Hindlimb muscle (tissue), 1 donor: ENCODE data around the gene AAMP. TPM values are rescaled to one million over a fixed set of nuclear protein-coding genes. Genes with fewer than 3 reads are reported as not detected.
"Not testable (repeated sequence)": the region's sequence is repeated elsewhere in the genome, so short reads cannot be mapped to it uniquely, and the experiment has no call there.

Experiments
- DNase-seq: peaks from one replicate; pipeline ENCODE4 v3.0.0-alpha.2; 2013
- polyA plus RNA-seq: library from polyadenylated mRNA; unstranded; fragments of 120-200 nt; gene quantifications from one replicate; pipeline ENCODE4 v1.2.1, GENCODE V29; 2013; ENCODE audit not compliant: insufficient read length

Gene AAMP, protein sequence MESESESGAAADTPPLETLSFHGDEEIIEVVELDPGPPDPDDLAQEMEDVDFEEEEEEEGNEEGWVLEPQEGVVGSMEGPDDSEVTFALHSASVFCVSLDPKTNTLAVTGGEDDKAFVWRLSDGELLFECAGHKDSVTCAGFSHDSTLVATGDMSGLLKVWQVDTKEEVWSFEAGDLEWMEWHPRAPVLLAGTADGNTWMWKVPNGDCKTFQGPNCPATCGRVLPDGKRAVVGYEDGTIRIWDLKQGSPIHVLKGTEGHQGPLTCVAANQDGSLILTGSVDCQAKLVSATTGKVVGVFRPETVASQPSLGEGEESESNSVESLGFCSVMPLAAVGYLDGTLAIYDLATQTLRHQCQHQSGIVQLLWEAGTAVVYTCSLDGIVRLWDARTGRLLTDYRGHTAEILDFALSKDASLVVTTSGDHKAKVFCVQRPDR
- polyA plus RNA-seq, result 107 TPM

DNA sequence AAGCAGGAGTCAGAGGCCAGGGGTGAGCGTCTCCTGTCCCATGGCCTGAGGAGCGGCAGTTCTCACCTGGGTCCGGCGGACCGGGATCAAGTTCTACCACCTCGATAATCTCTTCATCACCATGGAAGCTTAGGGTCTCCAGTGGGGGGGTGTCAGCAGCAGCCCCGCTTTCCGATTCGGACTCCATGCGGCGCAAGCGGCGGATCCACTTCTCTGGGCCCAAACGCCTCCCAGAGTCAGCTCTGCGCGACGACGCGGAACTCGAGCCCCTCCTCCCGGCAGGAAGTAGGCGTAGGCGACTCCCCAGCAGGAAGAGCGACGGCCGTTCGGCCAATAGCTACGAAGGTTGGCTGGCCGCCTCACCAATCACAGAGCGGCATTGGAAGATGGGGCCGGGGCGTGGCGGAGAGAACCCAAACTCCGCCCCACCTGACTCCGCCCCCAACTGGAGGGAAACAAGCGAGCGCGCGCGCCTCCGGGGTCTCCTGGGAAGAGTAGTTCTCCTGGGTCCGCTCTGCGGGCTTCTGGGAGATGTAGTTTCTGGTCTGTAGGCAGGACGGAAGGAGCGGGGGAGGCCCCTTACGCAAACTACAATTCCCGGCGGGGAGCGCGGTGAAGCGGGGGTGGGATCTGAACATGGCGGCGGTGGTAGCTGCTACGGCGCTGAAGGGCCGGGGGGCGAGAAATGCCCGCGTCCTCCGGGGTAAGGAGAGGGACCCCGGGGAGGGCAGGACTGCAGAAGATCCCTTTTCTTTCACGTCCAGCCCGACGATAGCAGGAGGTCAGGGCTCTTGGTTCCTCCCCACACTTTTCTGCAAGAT, at the start of gene AAMP, which contains the start of gene PNKD:
AAMP (minus strand) TSS at position 238 of the 821 bp plus-strand sequence; CDS start at position 187, 51 bp downstream.
PNKD (plus strand) TSS at position 620 of the 821 bp plus-strand sequence; CDS start at position 637, 17 bp downstream.
- DNase-seq, result peak; percentile 100

DNA sequence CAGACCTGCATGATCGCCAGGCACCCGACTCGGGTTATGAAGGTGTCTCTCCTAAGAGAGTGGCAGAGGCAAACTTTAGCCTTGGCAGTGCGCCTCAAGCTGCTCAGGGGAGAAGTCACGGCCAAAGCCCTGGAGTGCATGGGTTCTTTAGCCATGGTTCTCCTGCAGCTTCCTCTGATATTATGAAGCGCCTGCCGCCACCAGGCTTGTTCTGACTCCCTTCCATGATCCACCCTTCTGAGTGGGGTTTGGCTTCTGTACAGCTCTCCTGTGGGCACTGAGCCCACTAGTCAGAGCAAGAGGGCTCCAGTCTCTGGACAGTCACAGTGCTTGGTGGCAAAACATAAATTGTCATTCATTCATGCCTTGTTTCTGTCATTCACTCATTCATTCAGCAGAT, 48.3 kb upstream of the AAMP start:
- no peak for DNase-seq

DNA sequence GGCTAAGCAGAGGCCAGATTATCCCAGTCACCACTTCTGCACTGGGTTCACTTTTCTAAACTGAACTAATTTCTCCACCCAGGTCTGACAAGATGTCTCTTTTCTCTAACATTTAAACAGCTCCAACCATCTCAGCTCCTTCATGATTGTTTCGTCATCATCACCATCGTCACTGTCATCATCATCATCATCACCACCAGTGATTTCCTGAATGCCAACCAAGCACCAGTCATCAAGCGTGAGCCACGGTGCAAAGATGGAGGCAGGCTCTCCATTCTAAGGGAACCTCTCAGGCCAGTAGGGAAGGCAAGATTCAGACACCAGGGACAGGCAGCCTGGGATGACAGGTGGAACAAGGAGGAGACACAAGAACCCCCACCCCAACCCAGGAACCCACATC, 47.9 kb upstream of the AAMP start:
- no peak for DNase-seq

DNA sequence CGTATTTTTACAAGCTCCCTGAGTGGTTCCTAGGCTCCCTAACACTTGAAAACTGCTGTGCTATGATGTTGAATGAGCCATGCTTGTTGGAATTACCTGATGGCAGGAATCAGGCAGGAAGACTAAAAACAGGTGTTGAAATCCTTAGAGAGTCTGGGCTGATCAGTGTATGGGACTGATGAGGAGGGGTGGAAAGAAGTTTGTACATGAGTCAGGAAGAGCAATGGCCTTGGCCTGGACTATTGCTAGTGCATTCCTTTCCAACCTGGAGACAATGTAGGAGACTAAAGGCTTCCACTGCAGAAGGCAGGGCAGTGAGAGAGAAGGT, 47.3 kb upstream of the AAMP start:
- DNase-seq, result no peak

DNA sequence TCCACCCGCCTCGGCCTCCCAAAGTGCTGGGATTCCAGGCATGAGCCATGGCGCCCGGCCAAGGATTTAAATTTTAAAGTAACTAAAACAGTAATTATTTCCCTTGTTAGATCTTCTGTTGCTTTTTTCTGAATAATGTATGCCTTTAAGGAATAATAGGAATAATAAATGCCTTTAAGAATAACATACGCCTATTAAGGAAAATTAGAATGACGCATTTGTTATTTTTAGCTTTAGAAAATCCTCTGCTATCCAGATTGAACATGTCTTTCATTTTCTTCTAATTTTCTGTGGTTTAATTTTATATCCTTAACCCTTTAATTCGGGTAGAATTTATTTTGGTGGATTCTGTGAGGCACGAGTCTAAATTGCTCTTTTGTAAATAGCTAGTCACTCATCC, 45.5 kb upstream of the AAMP start:
- no peak for DNase-seq

DNA sequence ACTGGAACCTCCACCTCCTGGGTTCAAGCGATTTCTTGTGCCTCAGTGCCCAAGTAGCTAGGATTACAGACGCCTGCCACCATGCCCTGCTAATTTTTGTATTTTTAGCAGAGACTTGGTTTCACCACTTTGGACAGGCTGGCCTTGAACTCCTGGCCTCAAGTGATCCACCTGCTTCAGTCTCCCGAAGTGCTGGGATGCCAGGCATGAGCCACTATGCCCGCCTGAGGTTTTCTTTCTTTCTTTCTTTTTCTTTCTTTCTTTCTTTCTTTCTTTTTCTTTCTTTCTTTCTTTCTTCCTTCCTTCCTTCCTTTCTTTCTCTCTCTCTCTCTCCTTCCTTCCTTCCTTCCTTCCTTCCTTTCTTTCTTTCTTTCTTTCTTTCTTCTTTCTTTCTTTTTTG, 44.8 kb upstream of the AAMP start:
- DNase-seq, result not testable (repeated sequence)

DNA sequence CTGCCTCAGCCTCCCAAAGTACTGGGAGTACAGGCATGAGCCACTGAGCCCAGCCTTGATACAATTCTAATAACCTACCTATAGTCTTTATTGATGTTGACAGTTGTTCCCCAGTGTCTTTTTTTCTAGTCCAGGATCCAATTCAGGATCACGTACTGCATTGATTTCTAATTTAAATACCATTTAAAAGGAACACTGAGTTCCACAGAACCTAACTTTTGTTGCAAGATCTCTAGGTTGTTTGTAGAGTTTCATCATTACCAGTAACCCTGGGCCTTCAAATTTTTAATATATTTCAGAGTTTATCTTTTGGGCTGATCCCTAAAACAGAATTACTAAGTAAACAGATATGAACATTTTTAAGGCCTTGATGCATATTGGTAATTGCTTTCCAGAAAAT, 43.4 kb upstream of the AAMP start:
- no peak for DNase-seq

DNA sequence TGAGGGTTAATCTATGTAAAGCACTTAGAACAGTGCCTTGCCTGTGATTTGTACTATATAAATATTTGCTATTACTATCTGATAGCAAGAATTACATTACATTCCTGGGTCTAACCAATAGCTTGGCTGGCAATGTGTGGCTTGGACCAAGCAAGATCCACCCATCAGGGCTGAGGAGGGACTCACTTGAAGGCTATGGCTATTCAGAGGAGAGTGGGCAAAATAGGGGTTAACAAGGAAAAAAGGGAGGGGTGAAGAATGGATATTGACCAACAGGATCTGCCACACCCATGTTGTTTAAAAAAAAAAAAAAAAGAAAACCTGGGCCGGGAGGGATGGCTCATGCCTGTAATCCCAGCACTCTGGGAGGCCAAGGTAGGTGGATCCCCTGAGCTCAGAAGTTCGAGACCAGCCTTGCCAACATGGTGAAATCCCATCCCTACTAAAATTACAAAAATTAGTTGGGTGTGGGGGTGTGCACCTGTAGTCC, 42.4 kb upstream of the AAMP start:
- no peak for DNase-seq

DNA sequence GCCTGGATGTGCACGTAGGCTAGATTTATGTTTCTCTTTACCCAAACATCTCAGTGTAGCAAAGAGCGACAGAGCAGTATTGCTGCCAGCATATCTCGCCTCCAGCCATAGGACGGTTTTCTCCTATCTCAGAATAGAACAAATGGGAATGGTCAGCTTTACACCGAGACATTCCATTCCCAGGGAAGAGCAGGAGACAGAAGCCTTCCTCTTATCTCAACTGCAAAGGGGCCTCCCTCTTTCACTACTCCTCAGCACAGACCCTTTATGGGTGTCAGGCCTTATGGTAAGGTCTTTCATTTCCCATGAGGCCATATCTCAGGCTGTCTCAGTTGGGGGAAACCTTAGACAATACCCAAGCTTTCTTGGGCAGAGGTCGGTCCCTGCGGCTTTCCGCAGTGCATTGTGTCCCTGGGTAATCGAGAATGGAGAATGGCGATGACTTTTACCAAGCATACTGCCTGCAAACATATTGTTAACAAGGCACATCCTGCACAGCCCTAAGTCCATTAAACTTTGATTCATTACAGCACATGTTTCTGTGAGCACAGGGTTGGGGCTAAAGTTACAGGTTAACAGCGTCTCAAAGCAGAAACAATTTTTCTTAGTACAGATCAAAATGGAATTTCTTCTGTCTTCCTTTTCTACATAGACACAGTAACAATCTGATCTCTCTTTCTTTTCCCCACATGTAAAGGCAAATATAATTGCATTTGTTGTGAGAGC, 41.8 kb upstream of the AAMP start:
- DNase-seq, result not testable (repeated sequence)

DNA sequence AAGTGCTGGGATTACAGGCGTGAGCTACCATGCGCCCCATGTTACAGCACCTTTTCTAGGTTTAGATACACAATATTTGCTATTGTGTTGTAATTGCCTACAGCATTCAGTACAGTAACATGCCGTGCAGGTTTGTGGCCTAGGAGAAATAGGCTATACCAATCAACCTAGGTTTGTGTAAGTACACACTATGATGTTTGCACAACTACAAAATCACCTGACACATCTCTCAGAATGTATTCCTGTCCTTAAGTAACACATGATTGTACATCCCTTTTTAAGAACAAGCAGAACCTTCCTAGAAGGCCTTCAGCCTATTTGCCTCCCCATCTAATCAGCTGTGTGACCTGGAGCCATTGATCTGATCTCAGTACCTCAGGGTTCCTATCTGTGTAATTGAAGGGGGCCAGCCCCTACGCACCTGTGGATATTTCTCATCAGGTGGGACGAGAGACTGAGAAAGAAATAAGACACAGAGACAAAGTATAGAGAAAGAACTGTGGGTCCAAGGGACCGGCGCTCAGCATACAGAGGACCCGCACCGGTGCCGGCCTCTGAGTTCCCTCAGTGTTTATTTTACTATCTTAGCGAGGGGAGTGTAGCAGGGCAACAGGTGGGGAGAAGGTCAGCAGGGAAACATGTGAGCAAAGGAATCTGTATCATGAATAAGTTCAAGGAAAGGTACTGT, 41.1 kb upstream of the AAMP start:
- no peak for DNase-seq

DNA sequence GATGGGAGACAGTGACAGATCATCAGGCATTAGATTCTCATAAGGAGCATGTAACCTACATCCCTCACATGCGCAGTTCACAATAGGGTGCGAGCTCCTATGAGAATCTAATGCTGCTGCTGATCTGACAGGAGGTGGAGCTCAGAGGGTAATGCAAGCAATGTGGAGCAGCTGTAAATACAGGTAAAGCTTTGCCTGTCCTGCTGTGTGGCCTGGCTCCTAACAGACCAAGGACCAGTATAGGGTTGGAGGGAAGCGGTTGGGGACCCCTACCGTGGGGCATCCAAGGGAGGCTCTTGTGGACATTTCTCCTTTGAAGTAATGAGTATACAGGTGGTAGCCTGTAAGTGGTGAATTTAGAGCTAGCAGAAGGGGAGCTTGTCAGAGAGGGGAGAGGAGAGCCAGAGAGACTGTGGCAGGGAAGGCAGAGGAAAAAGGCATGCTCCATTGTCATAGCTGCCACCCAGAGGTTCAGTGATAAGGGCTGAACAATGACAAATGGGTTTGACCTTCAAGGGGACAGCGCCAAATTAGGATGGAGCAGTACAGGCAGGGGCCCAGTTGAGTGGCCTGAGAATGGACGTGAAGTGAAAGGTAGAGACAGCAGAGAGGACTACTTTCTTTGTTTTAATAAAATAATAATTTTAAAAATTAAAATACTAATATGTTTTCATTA, 37.6 kb upstream of the AAMP start:
- DNase-seq, result no peak

DNA sequence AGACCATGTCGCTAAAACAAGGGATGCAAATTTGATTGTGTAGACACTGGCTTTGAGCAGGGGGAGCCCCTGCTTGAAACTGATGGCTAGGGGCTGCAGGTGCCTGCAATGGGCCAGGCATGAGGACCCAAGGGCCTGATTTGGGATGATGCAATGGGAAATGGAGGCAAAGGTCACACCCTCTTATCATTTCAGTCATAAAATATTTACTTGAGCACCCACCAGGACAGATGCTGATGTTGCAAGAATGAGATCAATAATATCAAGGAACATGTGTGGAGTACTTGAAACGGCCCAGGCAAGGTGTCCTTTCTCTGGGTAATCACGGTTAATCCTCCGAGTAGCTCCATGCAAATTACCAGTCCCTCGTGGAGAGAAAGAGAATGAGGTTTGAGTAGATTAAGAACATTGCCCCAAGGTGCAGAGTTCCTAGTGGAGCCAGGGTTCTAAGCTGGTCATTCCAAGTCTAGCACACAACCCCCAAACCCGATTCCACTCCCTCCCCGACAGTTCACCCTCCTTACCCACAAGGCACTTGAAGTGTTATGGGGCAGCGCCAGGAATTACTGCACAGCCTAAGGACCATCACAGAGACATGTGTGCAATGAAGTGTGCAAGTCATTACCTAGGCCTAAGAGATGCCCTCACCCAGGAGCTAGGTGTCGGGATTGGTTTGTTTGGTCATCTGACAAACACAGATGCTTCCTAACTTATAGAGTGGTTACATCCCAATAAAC, 36.4 kb upstream of the AAMP start:
- no peak for DNase-seq

DNA sequence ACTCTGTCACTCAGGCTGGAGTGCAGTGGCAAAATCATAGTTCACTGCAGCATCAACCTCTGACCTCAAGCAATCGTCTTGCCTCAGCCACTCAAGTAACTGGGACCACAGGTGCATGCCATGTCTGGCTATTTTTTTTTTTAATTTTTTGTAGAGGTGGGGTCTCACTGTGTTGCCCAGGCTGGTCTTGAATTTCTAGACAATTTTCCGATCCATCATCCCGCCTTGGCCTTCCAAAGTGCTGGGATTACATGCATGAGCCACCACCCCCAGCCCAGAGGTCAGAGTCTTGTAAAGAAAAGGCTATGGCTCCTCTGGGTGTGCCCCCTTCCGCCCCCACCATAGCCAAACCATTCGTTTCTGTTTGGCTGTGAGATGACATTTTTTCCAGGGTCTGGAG, 35.4 kb upstream of the AAMP start:
- DNase-seq, result no peak

DNA sequence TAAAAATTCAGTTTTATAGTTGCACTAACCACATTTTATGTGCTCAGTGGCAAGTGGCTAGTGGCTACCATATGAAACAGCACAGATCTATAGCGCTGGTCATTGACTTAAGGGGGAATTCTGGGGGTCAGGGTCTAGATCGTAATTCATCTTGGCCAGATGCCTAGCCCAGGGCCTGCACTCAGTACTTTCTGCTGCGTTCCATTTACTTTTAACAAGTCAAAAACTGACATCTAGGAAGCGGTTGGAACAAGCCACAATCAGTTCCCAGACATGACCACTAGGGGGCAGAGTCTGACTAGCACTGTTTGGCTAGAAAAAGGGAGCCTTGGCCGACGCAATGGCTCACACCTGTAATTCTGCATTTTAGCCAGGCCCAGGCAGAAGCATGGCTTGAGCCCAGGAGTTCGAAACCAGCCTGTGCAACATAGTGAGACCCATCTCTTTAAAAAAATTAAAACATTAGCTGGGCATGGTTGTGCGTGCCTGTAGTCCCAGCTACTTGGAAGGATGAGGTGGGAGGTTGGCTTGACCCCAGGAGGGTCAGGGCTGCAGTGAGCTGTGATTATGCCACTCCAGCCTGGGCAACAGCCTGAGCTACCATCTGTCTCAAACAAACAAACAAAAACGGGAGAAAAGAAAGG, 31.4 kb upstream of the AAMP start:
- DNase-seq, result peak; percentile 82

DNA sequence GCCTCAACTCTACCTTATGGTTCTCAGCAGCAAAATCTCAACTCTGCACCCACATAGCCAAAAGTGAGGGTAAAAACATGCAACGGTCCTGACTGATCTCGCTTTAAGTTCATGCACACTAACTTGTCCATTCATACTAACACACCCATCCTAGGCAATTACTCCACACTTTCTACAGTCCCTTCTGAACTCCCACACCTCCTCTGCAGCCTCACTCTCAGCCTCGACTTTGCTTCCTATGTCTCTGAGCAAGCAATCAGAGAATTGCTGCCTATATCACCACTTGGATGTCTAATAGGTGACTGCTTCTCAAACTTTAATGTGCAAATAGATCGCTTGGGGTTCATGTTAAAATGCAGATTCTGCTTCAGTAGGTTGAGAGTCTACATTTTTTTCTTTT, 30.2 kb upstream of the AAMP start:
- DNase-seq, result no peak

DNA sequence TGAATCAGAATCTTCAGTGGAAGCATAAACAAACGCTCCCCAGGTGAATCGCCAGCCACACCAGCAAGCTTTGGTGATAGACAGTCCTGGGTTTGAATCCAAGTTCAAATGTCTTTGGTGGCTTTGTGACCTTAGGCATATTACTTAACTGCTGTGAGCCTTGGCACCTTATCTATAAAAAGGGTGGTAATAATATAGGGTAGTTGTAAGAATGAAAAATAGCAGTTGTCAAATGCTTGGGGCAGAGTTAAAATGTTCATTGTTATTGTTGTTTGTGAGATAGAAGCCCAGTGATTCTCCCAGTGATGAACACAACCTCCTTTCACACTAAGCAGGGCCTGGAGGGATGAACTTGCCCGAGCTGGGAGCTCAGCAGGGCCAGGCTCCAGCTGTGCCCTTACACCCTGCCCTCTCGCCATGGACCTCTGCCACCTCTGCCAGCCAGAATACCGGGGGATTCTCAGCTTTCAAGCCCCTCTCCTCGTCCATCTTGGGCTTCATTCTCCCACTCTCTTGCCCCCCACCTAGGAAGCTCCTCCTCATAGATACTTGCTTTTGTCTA, 28.5 kb upstream of the AAMP start:
- DNase-seq, result no peak

DNA sequence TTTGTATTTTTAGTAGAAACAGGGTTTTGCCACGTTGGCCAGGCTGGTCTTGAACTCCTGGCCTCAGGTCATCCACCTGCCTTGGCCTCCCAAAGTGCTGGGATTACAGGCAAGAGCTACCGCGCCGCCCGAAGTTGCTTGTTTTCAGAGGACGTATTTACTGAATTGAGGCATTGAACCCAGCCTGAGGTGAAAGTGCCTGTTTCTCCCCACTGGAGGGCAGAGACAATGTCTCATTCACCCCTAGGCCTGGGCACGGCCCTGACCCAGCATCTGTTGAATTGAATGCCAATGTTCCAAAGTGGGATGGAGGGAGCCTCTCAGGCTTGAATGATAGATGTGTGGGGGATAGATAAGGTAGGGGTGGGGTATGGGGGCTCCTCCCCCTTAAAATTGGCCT, 26.9 kb upstream of the AAMP start:
- DNase-seq, result no peak

DNA sequence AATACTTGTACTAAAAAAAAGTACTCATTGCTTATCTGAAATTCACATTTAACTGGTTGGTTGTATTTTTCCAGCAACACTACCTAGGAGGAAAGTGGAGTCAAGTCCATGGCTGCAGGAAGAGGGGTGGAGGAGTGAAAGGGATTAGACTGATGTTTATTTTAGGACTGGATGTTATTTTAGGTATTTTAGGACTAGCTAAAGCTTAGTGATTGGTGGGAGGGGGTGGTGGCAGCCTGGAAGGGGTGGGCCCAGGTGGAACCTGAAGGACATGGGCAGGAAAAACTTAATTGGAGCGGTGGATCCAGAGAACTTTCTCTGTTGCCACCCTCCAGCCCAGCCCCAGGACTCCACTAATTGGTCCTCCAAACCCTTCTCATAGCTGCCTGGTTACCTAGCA, 26.3 kb upstream of the AAMP start:
- no peak for DNase-seq

DNA sequence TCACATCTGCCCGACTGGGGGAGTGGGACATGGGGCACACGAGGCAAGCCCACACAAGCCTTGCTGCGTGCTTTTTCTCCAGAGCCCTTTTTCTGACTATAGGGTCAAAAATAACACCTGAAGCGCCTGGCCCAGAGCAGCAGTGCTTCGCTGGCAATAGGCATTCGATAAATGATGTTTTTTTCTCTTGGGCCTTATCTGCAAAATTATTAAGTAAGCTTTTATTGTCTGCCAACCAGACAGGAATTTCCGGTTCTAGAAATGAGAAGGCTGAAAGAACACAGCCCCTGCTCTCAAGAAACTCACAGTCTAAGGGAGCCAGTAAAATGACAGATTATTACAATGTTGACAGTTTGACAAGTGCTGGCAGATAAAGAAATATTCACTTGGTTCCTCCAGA, 25.1 kb upstream of the AAMP start:
- no peak for DNase-seq

DNA sequence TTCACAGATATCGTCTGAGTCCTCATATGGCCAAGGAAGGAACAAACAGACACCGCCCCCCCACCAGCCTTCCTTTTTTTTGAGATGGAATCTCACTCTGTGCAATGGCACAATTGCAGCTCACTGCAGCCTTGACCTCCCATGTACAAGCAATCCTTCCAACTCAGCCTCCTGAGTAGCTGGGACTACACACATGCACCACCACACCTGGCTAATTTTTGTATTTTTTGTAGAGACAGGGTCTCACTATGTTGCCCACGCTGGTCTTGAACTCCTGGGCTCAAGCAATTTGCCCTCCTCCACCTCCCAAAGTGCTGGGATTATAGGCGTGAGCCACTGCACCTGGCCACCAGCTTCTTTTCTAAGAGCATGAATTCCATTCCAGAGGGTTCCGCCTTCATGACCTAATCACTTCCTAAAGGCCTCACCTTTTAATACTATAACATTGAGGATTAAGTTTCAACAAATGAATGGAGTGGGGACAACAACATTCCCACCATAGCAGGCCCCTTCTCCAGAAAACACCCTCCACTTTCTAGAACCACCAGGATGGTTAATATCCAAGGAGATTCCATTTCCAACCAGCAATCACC, 24.6 kb upstream of the AAMP start:
- no peak for DNase-seq
